ENCODE measurements around the gene MXRA8.

The MXRA8 gene

GRCh38 chr1:1340185-1340584, 18.2 kb downstream of the MXRA8 start:
- H3K27ac ChIP-seq (replicated peaks) = no peak overlapping the region
- H3K4me3 ChIP-seq (replicated peaks; ENCODE audit: insufficient read depth, low read length) = no peak overlapping the region
- no peak for DNase-seq (ENCODE audit: low read depth in 1 of 2, low spot score in 1 of 2)
- TF ChIP-seq CTCF (IDR thresholded peaks at IDR 0.05; ENCODE audit: insufficient read depth, low read length) = no peak
- TF ChIP-seq REST (IDR thresholded peaks at IDR 0.05; ENCODE audit: insufficient replicate concordance, low read depth) = no peak
- no peak for TF ChIP-seq GABPA (IDR thresholded peaks at IDR 0.05; ENCODE audit: low read depth)
- no peak for TF ChIP-seq SPI1 (IDR thresholded peaks at IDR 0.05; ENCODE audit: borderline replicate concordance, low read depth)
- no peak for TF ChIP-seq POLR2AphosphoS5 (IDR thresholded peaks at IDR 0.05; ENCODE audit: low read depth)
- no peaks in the 10 kb centered on the region for H3K27me3 ChIP-seq (ENCODE audit: insufficient read depth, poor library complexity, severe bottlenecking)

- no peak overlapping the region for H3K4me3 ChIP-seq (replicated peaks; ENCODE audit: insufficient read depth, low read length)
- DNase-seq (ENCODE audit: low read depth in 1 of 2, low spot score in 1 of 2) = no peak
- TF ChIP-seq POLR2AphosphoS5 (IDR thresholded peaks at IDR 0.05; ENCODE audit: low read depth) (no peak), CTCF (IDR thresholded peaks at IDR 0.05; ENCODE audit: insufficient read depth, low read length) (no peak), REST (IDR thresholded peaks at IDR 0.05; ENCODE audit: insufficient replicate concordance, low read depth) (no peak), GABPA (IDR thresholded peaks at IDR 0.05; ENCODE audit: low read depth) (no peak), SPI1 (IDR thresholded peaks at IDR 0.05; ENCODE audit: borderline replicate concordance, low read depth) (no peak)
- no peak overlapping the region for H3K27ac ChIP-seq (replicated peaks)
- no peaks in the 10 kb centered on the region for H3K27me3 ChIP-seq (ENCODE audit: insufficient read depth, poor library complexity, severe bottlenecking)
Measured at GRCh38 chr1:1338278-1338677, 20.1 kb downstream of the MXRA8 start.

GRCh38 chr1:1337793-1338147, 20.6 kb downstream of the MXRA8 start:
- Histone ChIP-seq H3K27me3 (ENCODE audit: insufficient read depth, poor library complexity, severe bottlenecking) (no peaks in the 10 kb centered on the region), H3K27ac (replicated peaks) (no peak overlapping the region), H3K4me3 (replicated peaks; ENCODE audit: insufficient read depth, low read length) (no peak overlapping the region)
- TF ChIP-seq REST (IDR thresholded peaks at IDR 0.05; ENCODE audit: insufficient replicate concordance, low read depth) (no peak), POLR2AphosphoS5 (IDR thresholded peaks at IDR 0.05; ENCODE audit: low read depth) (no peak), SPI1 (IDR thresholded peaks at IDR 0.05; ENCODE audit: borderline replicate concordance, low read depth) (no peak), CTCF (IDR thresholded peaks at IDR 0.05; ENCODE audit: insufficient read depth, low read length) (no peak), GABPA (IDR thresholded peaks at IDR 0.05; ENCODE audit: low read depth) (no peak)
- no peak for DNase-seq (ENCODE audit: low read depth in 1 of 2, low spot score in 1 of 2)
